ENCODE results near the gene KLHL10. TPM values are rescaled to one million over a fixed set of nuclear protein-coding genes. Genes with fewer than 3 reads are reported as not detected.

The KLHL10 gene
- total and polyA plus RNA-seq, 2 of the 13 experiments (the other 11 are each of a cell fraction or from before 2014, with no cell fraction given), result 0.04 to 0.08 TPM

- TF ChIP-seq DZIP1 (CRISPR knock-in tag; IDR thresholded peaks at IDR 0.05) (no peak), RXRA (CRISPR knock-in tag; IDR thresholded peaks at IDR 0.05) (peak; percentile 26; the same call in 1 of the 2 replicates), ZNF232 (CRISPR knock-in tag; IDR thresholded peaks at IDR 0.05; ENCODE audit: borderline replicate concordance) (no peak), ZNF121 (CRISPR knock-in tag; IDR thresholded peaks at IDR 0.05) (no peak), MXI1 (IDR thresholded peaks at IDR 0.05; ENCODE audit: borderline replicate concordance, low read depth, low read length) (no peak; the same call in 2 of the 3 replicates), U2AF1 (optimal IDR thresholded peaks at IDR 0.05; ENCODE audit: low read depth, low read length) (no peak), ZBTB21 (CRISPR knock-in tag; IDR thresholded peaks at IDR 0.05) (no peak), MTF2 (CRISPR knock-in tag; IDR thresholded peaks at IDR 0.05; ENCODE audit: borderline replicate concordance) (0 out of 2 replicates have a peak, but pooled peaks have one; percentile 56), TEF (CRISPR knock-in tag; IDR thresholded peaks at IDR 0.05) (no peak), ZNF263 (CRISPR knock-in tag; IDR thresholded peaks at IDR 0.05) (peak; percentile 89), AKNA (CRISPR knock-in tag; IDR thresholded peaks at IDR 0.05; ENCODE audit: borderline replicate concordance) (no peak), MXD1 (CRISPR knock-in tag; IDR thresholded peaks at IDR 0.05) (peak; percentile 25; the same call in 1 of the 2 replicates), RCOR2 (CRISPR knock-in tag; IDR thresholded peaks at IDR 0.05) (peak; percentile 55; the same call in 1 of the 2 replicates), MED13 (CRISPR knock-in tag; IDR thresholded peaks at IDR 0.05) (no peak), FOSL1 (CRISPR knock-in tag; IDR thresholded peaks at IDR 0.05; ENCODE audit: borderline replicate concordance) (no peak)
Observed at GRCh38 chr17:41801374-41802271, 36.0 kb upstream of the KLHL10 start (continued).
